ENCODE data around the gene ZNF580. TPM values are rescaled to one million over a fixed set of nuclear protein-coding genes. Genes with fewer than 3 reads are reported as not detected.

ZNF580 gene
- total and polyA plus RNA-seq, 11 donors, result 8.2 to 41.5 (median 21.1) TPM

- ATAC-seq (peak in 1 of 4 donors; percentile 5), DNase-seq (peak in 2 of 5 donors; percentile 21 to 29)
- Histone ChIP-seq H3K9me3 (no peaks in the 10 kb centered on the region), H3K36me3 (peaks cover 5 to 96% (median 82%) of the 10 kb centered on the region in 9 donors), H3K27me3 (no peaks in the 10 kb centered on the region), H3K4me1 (peaks cover 0 to 24% (median 0%) of the 10 kb centered on the region in 12 donors), H3K27ac (no peak overlapping the region), H3K4me3 (no peak overlapping the region)
- TF ChIP-seq POLR2A (IDR thresholded peaks at IDR 0.05) (no peak), CTCF (IDR thresholded peaks at IDR 0.05) (no peak)
- WGBS, 4 donors, result 63 to 75% (median 69%) methylated on average over 19 to 27 of the region's 27 CpGs
- intact Hi-C loops (cut with DNase I), result no loop called here
Observed at GRCh38 chr19:55688422-55689218, 47.8 kb downstream of the ZNF580 start.

- ATAC-seq, result no peak
- Histone ChIP-seq H3K36me3 (peaks cover 5 to 97% (median 82%) of the 10 kb centered on the region in 9 donors), H3K27ac (no peak overlapping the region), H3K9me3 (no peaks in the 10 kb centered on the region), H3K4me1 (peaks cover 0 to 16% (median 0%) of the 10 kb centered on the region in 12 donors), H3K4me3 (no peak overlapping the region), H3K27me3 (no peaks in the 10 kb centered on the region)
- TF ChIP-seq CTCF (IDR thresholded peaks at IDR 0.05) (no peak), POLR2A (IDR thresholded peaks at IDR 0.05) (no peak)
- 92 to 95% (median 94%) methylated on average over 34 to 35 of the region's 35 CpGs for WGBS, 4 donors
- peak in 2 of 5 donors; percentile 20 to 24 for DNase-seq
- intact Hi-C loops (cut with DNase I), result no loop called here
Observed at GRCh38 chr19:55689411-55690108, 48.8 kb downstream of the ZNF580 start.

GRCh38 chr19:55690109-55690768, 49.4 kb downstream of the ZNF580 start:
- ATAC-seq (no peak), DNase-seq (peak in 2 of 5 donors; percentile 9 to 15)
- WGBS, 4 donors, result 94 to 97% (median 95%) methylated on average over 9 to 25 of the region's 25 CpGs
- Histone ChIP-seq H3K36me3 (peaks cover 5 to 97% (median 82%) of the 10 kb centered on the region in 9 donors), H3K27me3 (no peaks in the 10 kb centered on the region), H3K9me3 (no peaks in the 10 kb centered on the region), H3K27ac (no peak overlapping the region), H3K4me1 (peaks cover 0 to 16% (median 0%) of the 10 kb centered on the region in 12 donors), H3K4me3 (no peak overlapping the region)
- TF ChIP-seq CTCF (IDR thresholded peaks at IDR 0.05), result no peak
- no peak for TF ChIP-seq POLR2A (IDR thresholded peaks at IDR 0.05)
- intact Hi-C loops (cut with DNase I), result no loop called here

Data from heart left ventricle (tissue), 16 donors.